ENCODE results near the gene KCNQ2. TPM values are rescaled to one million over a fixed set of nuclear protein-coding genes. Genes with fewer than 3 reads are reported as not detected.

The KCNQ2 gene
- total and polyA plus RNA-seq, 10 of the 15 experiments (the other 5 are each of a cell fraction or from before 2014, with no cell fraction given), result 0.06 to 0.49 (median 0.26) TPM; not detected in 7

DNA sequence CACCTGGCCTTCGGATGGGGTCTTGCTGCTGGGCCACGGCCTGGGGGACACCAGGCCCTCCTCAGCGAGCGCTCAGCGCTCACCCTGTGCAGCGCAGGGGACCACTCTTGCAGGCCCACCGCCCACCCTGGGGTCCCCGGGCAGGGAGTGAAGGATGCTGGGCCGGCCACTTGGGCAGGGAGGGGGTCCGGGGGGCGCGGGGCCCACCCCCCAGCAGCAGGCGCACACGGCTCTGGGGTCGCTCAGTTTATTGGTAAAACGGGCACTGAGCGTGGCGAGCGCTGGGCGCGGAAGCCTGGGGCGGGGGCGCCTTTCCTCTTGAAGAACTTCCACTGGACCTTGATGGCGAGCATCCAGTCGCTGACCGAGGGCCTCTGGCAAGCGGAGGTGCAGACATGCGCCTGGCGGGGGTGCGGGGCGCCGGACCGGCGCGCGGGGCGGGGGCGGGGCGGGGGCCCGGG is 15.4 kb upstream of the KCNQ2 start:
- WGBS (ENCODE audit: insufficient coverage, insufficient replicate concordance, low lambda C conversion rate, missing lambda C conversion rate), result 51% methylated on average over 23 of the region's 40 CpGs
- Histone ChIP-seq H3K27ac (ENCODE audit: control insufficient read depth, insufficient read depth) (no peak overlapping the region), H3K9ac (ENCODE audit: control insufficient read depth, insufficient read depth, low read length) (no peak overlapping the region), H3K4me3 (no peak overlapping the region), H3K79me2 (ENCODE audit: control insufficient read depth, insufficient read depth, low read length) (no peaks in the 10 kb centered on the region), H3K27me3 (replicated peaks in 1 of 2; ENCODE audit: control insufficient read depth in 2 of 2, insufficient read depth in 2 of 2, low read length in 1 of 2) (peaks cover 0 to 1% of the 10 kb centered on the region in 2 experiments; a peak in 1 of 4 replicates), H4K20me1 (ENCODE audit: control insufficient read depth, insufficient read depth) (no peaks in the 10 kb centered on the region), H3K36me3 (ENCODE audit: control insufficient read depth in 2 of 2, insufficient read depth in 2 of 2, low read length in 1 of 2) (no peaks in the 10 kb centered on the region), H3K9me3 (replicated peaks; ENCODE audit: control insufficient read depth, insufficient read depth, low read length) (no peaks in the 10 kb centered on the region), H3K4me2 (ENCODE audit: control insufficient read depth, insufficient read depth) (no peak overlapping the region), H3K4me1 (ENCODE audit: control insufficient read depth, insufficient read depth, low read length) (no peaks in the 10 kb centered on the region; the same call in 1 of the 2 replicates), H2AFZ (ENCODE audit: control insufficient read depth, low read depth, low read length) (no peak overlapping the region)
- ChIA-PET SMC1A (ENCODE audit: uncharacterized antibody, unreplicated experiment) (no interaction called here), RAD21 (ENCODE audit: unreplicated experiment) (no interaction called here), POLR2A (no interaction called here), CTCF (no interaction called here)
- in situ Hi-C loops (cut with MboI), result no loop called here
- ATAC-seq, result no peak
- FAIRE-seq, result no peak
- intact Hi-C loops (cut with micrococcal nuclease; ENCODE audit: unreplicated experiment), result no loop called here
- no peak for DNase-seq (ENCODE audit: low read depth, low spot score)
- no TSS peak for BruUV-seq (replicated peaks)
- TF ChIP-seq RAD51 (IDR thresholded peaks at IDR 0.05), result no peak
- no peak for TF ChIP-seq MLLT1 (IDR thresholded peaks at IDR 0.05)
- TF ChIP-seq, protein P1, sequence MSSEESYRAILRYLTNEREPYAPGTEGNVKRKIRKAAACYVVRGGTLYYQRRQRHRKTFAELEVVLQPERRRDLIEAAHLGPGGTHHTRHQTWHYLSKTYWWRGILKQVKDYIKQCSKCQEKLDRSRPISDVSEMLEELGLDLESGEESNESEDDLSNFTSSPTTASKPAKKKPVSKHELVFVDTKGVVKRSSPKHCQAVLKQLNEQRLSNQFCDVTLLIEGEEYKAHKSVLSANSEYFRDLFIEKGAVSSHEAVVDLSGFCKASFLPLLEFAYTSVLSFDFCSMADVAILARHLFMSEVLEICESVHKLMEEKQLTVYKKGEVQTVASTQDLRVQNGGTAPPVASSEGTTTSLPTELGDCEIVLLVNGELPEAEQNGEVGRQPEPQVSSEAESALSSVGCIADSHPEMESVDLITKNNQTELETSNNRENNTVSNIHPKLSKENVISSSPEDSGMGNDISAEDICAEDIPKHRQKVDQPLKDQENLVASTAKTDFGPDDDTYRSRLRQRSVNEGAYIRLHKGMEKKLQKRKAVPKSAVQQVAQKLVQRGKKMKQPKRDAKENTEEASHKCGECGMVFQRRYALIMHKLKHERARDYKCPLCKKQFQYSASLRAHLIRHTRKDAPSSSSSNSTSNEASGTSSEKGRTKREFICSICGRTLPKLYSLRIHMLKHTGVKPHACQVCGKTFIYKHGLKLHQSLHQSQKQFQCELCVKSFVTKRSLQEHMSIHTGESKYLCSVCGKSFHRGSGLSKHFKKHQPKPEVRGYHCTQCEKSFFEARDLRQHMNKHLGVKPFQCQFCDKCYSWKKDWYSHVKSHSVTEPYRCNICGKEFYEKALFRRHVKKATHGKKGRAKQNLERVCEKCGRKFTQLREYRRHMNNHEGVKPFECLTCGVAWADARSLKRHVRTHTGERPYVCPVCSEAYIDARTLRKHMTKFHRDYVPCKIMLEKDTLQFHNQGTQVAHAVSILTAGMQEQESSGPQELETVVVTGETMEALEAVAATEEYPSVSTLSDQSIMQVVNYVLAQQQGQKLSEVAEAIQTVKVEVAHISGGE (CRISPR knock-in tag; IDR thresholded peaks at IDR 0.05), result no peak
- no peak for TF ChIP-seq NR2C2 (IDR thresholded peaks at IDR 0.05; ENCODE audit: borderline replicate concordance, control insufficient read depth, insufficient read length, low read depth)
- no peak for TF ChIP-seq PML (IDR thresholded peaks at IDR 0.05; ENCODE audit: low read length)
- no peak for TF ChIP-seq FOS (IDR thresholded peaks at IDR 0.05; ENCODE audit: borderline replicate concordance, extremely low read depth, insufficient read length)
- TF ChIP-seq PAX5 (IDR thresholded peaks at IDR 0.05; ENCODE audit: borderline replicate concordance, low read depth, low read length), result no peak
- TF ChIP-seq NKRF (conservative IDR thresholded peaks at IDR 0.05), result no peak
- TF ChIP-seq CEBPB (IDR thresholded peaks at IDR 0.05; ENCODE audit: borderline replicate concordance in 1 of 2, low read depth in 2 of 2, low read length in 2 of 2), result no peak
- TF ChIP-seq TCF7 (IDR thresholded peaks at IDR 0.05; ENCODE audit: borderline replicate concordance), result no peak
- TF ChIP-seq E4F1 (IDR thresholded peaks at IDR 0.05; ENCODE audit: borderline replicate concordance, partially characterized antibody), result no peak
- no peak for TF ChIP-seq E2F4 (IDR thresholded peaks at IDR 0.05; ENCODE audit: low read depth, low read length)
- no peak for TF ChIP-seq EGR1 (IDR thresholded peaks at IDR 0.05; ENCODE audit: borderline replicate concordance in 1 of 2, low read depth in 2 of 2, low read length in 2 of 2)
